OCI-LY3 (cell line): ENCODE results near the gene MDFIC2.

ENCODE experiments used
- H2AFZ ChIP-seq: fragments of 200-600, 300-600 bp; shearing (Covaris generic); 2 replicates; pipeline ENCODE4 v1.6.0; 2014; ENCODE audit warnings: antibody characterized with exemption, low read depth, low read length
- H3K27ac ChIP-seq: fragments of 200-600, 300-600 bp; sonication (generic); 2 replicates; pipeline ENCODE4 v1.5.1; 2014; ENCODE audit warnings: mild to moderate bottlenecking, low read length, moderate library complexity, mixed read lengths
- H3K27me3 ChIP-seq: fragments of 200-600, 300-600 bp; sonication (generic); 2 replicates; pipeline ENCODE4 v1.6.1; 2014; ENCODE audit warnings: low read depth, low read length, mixed read lengths
- H3K36me3 ChIP-seq: fragments of 200-600, 300-600 bp; sonication (generic); replicated peaks from 2 replicates; pipeline ENCODE3; 2014; ENCODE audit warnings: low read depth, low read length, mixed read lengths
- H3K4me1 ChIP-seq: fragments of 300-600, 200-600 bp; sonication (generic); 2 replicates; pipeline ENCODE4 v1.6.1; 2014; ENCODE audit warnings: low read length, mixed read lengths
- H3K4me2 ChIP-seq: fragments of 200-600, 300-600 bp; sonication (generic); 2 replicates; pipeline ENCODE4 v1.6.1; 2014; ENCODE audit warnings: low read length, mixed read lengths
- H3K4me3 ChIP-seq: fragments of 300-600, 200-600 bp; sonication (generic); 2 replicates; pipeline ENCODE4 v1.5.1; 2014; ENCODE audit warnings: antibody characterized with exemption, mild to moderate bottlenecking, low read length, moderate library complexity
- H3K79me2 ChIP-seq: fragments of 300-600, 200-600 bp; shearing (Covaris generic); 2 replicates; pipeline ENCODE4 v1.6.1; 2014; ENCODE audit warnings: mild to moderate bottlenecking, low read length, mixed read lengths
- H3K9ac ChIP-seq: fragments of 300-600, 200-600 bp; shearing (Covaris generic); 2 replicates; pipeline ENCODE4 v1.6.0; 2014; ENCODE audit warnings: mild to moderate bottlenecking, low read length, moderate library complexity
- H3K9me3 ChIP-seq: fragments of 200-600, 300-600 bp; shearing (Covaris generic); 2 replicates; pipeline ENCODE4 v1.6.1; 2014; ENCODE audit warnings: low read length, mixed read lengths; ENCODE audit not compliant: insufficient read depth
- H4K20me1 ChIP-seq: fragments of 200-600, 300-600 bp; sonication (generic); 2 replicates; pipeline ENCODE4 v1.6.1; 2016; ENCODE audit warnings: low read length, mixed read lengths; ENCODE audit not compliant: insufficient read depth
- EZH2phosphoT487 ChIP-seq: fragments of 200-600 bp; shearing (Covaris generic); IDR thresholded peaks from 2 replicates; pipeline ENCODE4 v1.6.1; 2018; ENCODE audit warnings: antibody characterized with exemption, mixed run types, low read depth
- TF ChIP-seq, protein P1 (sequence below): fragments of 200-600, 300-600 bp; sonication (generic); IDR thresholded peaks from 2 replicates; pipeline ENCODE4 v1.5.1; 2014; ENCODE audit warnings: antibody characterized with exemption, low read length, low read depth

The MDFIC2 gene

DNA sequence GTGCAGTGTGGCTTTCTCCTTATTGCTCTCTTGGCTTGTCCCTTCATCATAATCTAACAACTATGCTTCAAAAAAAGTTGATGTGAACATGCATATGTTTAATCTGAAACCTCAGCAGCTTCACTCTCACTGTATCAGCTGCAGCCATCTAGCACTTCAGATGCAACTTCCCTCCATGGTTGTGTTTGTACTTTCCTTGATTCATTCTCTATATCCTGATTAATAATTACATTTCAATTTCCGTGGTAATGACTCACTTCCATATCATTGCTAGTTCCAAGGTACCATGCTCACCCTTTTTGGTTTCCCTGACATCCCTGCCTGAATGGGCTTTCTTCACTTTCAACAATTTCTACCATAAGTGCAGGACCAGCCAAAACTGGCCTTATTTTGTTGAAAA lies 51.2 kb downstream of the MDFIC2 start:
- TF ChIP-seq, protein P1, sequence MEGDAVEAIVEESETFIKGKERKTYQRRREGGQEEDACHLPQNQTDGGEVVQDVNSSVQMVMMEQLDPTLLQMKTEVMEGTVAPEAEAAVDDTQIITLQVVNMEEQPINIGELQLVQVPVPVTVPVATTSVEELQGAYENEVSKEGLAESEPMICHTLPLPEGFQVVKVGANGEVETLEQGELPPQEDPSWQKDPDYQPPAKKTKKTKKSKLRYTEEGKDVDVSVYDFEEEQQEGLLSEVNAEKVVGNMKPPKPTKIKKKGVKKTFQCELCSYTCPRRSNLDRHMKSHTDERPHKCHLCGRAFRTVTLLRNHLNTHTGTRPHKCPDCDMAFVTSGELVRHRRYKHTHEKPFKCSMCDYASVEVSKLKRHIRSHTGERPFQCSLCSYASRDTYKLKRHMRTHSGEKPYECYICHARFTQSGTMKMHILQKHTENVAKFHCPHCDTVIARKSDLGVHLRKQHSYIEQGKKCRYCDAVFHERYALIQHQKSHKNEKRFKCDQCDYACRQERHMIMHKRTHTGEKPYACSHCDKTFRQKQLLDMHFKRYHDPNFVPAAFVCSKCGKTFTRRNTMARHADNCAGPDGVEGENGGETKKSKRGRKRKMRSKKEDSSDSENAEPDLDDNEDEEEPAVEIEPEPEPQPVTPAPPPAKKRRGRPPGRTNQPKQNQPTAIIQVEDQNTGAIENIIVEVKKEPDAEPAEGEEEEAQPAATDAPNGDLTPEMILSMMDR, result no peak
- TF ChIP-seq EZH2phosphoT487, result no peak
- H3K4me2 ChIP-seq, result no peak overlapping the region
- H3K9me3 ChIP-seq, result no peaks in the 10 kb centered on the region
- no peak overlapping the region for H3K4me3 ChIP-seq
- no peak overlapping the region for H3K27ac ChIP-seq
- no peaks in the 10 kb centered on the region for H3K79me2 ChIP-seq
- no peaks in the 10 kb centered on the region for H3K36me3 ChIP-seq
- no peaks in the 10 kb centered on the region for H3K27me3 ChIP-seq
- H3K9ac ChIP-seq, result no peak overlapping the region
- no peak overlapping the region for H2AFZ ChIP-seq
- no peaks in the 10 kb centered on the region for H4K20me1 ChIP-seq
- peaks cover 6% of the 10 kb centered on the region; the same call in 1 of the 2 replicates for H3K4me1 ChIP-seq

DNA sequence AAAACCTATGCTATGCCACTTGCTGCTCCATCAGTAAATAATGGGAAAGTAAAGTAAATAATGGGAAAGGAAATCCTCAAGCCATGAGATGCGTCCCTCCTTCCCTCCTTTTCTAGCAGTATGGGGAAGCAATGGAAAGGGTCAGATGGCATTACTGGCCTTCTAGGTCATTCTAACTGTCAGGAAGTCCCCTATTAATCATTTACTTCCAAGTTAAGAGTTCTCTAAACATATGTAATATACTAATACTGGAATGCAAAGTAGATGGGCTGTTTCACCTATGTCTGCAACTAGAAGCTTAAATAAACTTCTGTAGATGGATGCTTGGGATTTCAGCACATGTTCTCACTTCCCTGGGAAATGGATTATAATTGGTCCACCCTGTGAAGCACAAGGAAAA lies 55.9 kb downstream of the MDFIC2 start:
- H3K36me3 ChIP-seq, result no peaks in the 10 kb centered on the region
- no peak overlapping the region for H3K4me2 ChIP-seq
- no peaks in the 10 kb centered on the region for H4K20me1 ChIP-seq
- no peaks in the 10 kb centered on the region for H3K79me2 ChIP-seq
- H3K4me1 ChIP-seq, result peaks cover 6% of the 10 kb centered on the region; the same call in 1 of the 2 replicates
- H3K9me3 ChIP-seq, result no peaks in the 10 kb centered on the region
- 0 out of 2 replicates have a peak, but pooled peaks cover 2% of the 10 kb centered on the region for H3K27me3 ChIP-seq
- H2AFZ ChIP-seq, result no peak overlapping the region
- no peak overlapping the region for H3K9ac ChIP-seq
- no peak overlapping the region for H3K27ac ChIP-seq
- TF ChIP-seq, protein P1, result no peak
- TF ChIP-seq EZH2phosphoT487, result no peak
- H3K4me3 ChIP-seq, result no peak overlapping the region

DNA sequence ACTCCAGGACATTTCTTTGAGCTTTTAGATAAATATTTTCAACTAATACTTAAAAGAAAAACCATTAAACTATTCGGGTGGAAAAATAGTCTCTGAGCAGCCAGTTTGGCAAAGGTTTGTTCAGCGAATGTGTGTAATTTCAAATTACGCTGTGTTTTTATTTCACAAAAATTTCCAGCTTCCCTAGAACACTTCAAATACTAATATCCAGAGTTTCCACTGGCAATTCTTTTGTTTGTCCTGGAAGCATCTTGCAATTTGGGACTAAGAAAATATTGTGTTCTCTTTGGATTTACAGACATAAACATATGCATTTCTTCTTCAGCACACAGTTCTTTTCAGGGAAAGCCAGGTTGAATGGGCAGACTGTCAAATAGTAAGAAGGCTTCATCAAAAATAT lies 61.9 kb downstream of the MDFIC2 start:
- Histone ChIP-seq H3K4me3 (no peak overlapping the region), H3K4me1 (no peaks in the 10 kb centered on the region), H3K27me3 (0 out of 2 replicates have a peak, but pooled peaks cover 2% of the 10 kb centered on the region), H3K9ac (no peak overlapping the region), H4K20me1 (no peaks in the 10 kb centered on the region), H3K27ac (no peak overlapping the region), H3K79me2 (no peaks in the 10 kb centered on the region), H3K36me3 (no peaks in the 10 kb centered on the region), H3K4me2 (no peak overlapping the region), H2AFZ (no peak overlapping the region), H3K9me3 (no peaks in the 10 kb centered on the region)
- TF ChIP-seq, protein P1, result no peak
- TF ChIP-seq EZH2phosphoT487, result no peak

DNA sequence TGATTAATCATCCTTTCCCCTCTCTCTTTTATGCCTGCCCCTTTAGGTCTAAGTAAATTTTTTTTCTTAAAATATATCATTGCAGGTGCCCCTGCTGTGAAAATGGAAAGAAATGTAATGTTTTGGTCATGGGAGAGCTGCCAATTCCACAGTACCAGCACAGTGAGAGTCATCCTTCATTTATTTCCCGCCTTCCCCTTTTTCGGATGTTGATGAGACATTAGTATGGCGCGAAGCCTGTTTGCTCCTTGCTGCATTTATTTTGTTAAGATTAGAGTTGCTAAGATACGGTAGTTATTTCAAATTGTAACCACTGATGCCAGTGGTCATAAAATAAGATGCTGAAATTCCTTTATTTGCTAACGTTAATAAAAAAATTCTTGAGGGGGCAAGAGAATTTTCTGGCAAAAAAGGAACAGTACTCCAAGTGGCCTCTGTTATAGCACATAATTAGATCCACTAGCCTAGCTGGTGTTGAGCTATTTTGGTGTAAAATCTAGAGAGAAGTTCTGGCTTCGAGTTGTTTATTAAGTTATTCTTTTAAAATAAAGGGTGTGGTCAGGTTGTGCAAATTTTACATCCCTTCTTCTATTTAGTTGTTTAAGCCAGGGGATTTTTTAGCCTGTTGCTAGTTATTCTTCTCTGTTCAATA lies 62.8 kb downstream of the MDFIC2 start:
- Histone ChIP-seq H3K4me3 (no peak overlapping the region), H3K27ac (no peak overlapping the region)

More for the DNA sequence above, 62.8 kb downstream of the MDFIC2 start:
- no peak overlapping the region for H2AFZ ChIP-seq
- H3K79me2 ChIP-seq, result no peaks in the 10 kb centered on the region
- no peak overlapping the region for H3K4me2 ChIP-seq
- no peaks in the 10 kb centered on the region for H3K4me1 ChIP-seq
- no peak overlapping the region for H3K9ac ChIP-seq
- 0 out of 2 replicates have a peak, but pooled peaks cover 2% of the 10 kb centered on the region for H3K27me3 ChIP-seq
- no peaks in the 10 kb centered on the region for H3K36me3 ChIP-seq
- TF ChIP-seq, protein P1, result no peak
- no peak for TF ChIP-seq EZH2phosphoT487
- no peaks in the 10 kb centered on the region for H4K20me1 ChIP-seq
- H3K9me3 ChIP-seq, result no peaks in the 10 kb centered on the region
